ENCODE measurements around the gene DMBX1. TPM values are rescaled to one million over a fixed set of nuclear protein-coding genes. Genes with fewer than 3 reads are reported as not detected.

Gene DMBX1
- total RNA-seq, 1 experiment from 2014 or later = 4.2 TPM

DNA sequence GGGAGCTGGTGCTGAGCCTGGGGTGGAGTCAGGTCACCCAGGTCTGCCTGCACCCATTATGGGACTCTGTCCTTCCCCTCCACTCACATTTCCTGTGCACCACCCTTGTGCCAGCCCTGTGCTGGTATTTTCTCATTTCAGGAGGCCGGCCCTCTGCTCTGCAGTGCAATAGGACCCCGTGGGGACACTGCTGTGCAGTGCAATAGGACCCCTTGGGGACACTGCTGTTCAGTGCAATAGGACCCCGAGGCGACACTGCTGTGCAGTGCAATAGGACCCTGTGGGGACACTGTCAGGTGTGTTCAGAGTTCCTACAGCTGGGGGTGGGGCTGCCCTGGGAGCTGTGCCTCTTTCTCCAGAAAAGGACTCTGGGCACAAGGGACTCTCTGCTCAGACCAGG, 36.2 kb upstream of the DMBX1 start:
- Histone ChIP-seq H3K27me3 (ENCODE audit: control insufficient read depth, insufficient read depth, low read length) (peaks cover 76% of the 10 kb centered on the region), H3K36me3 (replicated peaks; ENCODE audit: control insufficient read depth, insufficient read depth, low read length) (no peaks in the 10 kb centered on the region), H3K4me3 (ENCODE audit: insufficient read depth, low read depth, low read length) (no peak overlapping the region)
- DNase-seq = no peak

DNA sequence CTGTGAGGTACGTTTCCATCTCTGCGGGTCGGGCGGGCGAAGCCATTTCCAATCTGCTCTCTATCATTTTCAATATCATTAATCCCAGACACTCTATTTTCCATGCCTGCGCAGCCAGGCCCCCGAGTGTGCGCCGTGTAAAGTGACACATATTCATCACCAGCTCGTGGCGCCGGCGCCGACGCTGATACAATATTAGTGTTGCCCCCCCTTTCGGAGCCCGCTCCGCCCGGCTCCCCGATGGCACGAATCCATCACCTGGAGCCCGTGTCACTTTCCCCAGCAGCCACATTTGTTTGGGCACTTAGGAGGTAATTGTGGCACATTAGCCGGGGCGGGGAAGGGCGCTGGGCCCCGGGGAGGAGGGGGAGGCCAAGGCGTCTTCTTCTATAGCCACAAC, 33.7 kb upstream of the DMBX1 start:
- no peak for DNase-seq
- Histone ChIP-seq H3K36me3 (replicated peaks; ENCODE audit: control insufficient read depth, insufficient read depth, low read length) (no peaks in the 10 kb centered on the region), H3K27me3 (ENCODE audit: control insufficient read depth, insufficient read depth, low read length) (peaks cover 64% of the 10 kb centered on the region), H3K4me3 (ENCODE audit: insufficient read depth, low read depth, low read length) (no peak overlapping the region)

DNA sequence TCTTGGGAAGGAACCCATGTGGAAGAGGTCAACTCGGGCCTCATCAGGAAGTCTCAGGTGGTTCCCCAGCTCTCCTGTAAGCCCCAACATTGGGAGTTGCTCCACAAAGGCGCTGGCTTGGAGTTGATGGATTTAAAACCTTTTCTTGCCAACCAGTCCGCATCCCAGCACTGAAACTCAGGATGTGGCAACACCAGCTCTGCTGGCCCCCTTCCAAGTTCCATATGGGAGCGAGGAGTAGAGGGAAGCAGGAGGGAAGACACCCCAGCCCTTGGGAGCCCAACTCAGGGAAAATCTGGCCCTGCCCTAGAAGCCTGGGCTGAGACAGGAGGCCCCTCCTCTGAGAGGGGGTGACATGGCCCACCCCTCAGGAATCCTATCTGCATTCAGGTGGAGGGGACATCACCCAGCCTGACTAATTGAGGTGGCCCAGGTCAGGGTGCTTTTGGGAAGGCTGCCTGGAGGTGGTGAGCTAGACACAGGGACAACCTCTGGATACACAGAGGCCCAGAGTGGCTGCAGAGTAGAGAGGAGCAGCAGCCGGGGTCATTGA, 33.1 kb upstream of the DMBX1 start:
- Histone ChIP-seq H3K27me3 (ENCODE audit: control insufficient read depth, insufficient read depth, low read length) (peaks cover 59% of the 10 kb centered on the region), H3K36me3 (replicated peaks; ENCODE audit: control insufficient read depth, insufficient read depth, low read length) (no peaks in the 10 kb centered on the region), H3K4me3 (ENCODE audit: insufficient read depth, low read depth, low read length) (no peak overlapping the region)
- no peak for DNase-seq

DNA sequence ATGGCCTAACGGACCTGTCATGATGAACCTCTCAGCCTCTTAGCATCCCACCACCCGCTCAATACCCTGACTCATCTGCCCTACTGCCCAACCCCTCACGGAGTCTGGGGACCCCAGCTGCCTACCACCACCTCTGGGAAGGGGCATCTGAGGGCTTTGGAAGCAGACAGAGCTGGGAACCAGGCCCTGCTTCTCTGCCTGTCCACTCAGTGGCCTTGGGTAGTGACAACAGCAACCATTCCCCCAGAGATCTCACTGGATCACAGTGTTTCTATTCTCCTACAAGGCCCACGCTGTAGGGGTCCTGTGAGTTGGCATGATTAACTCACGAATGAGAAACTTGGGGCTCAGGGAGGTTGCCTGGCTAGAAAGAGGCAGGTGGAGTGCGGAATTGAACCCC, 32.5 kb upstream of the DMBX1 start:
- DNase-seq = no peak
- peaks cover 52% of the 10 kb centered on the region for H3K27me3 ChIP-seq (ENCODE audit: control insufficient read depth, insufficient read depth, low read length)
- no peak overlapping the region for H3K4me3 ChIP-seq (ENCODE audit: insufficient read depth, low read depth, low read length)
- H3K36me3 ChIP-seq (replicated peaks; ENCODE audit: control insufficient read depth, insufficient read depth, low read length) = no peaks in the 10 kb centered on the region

DNA sequence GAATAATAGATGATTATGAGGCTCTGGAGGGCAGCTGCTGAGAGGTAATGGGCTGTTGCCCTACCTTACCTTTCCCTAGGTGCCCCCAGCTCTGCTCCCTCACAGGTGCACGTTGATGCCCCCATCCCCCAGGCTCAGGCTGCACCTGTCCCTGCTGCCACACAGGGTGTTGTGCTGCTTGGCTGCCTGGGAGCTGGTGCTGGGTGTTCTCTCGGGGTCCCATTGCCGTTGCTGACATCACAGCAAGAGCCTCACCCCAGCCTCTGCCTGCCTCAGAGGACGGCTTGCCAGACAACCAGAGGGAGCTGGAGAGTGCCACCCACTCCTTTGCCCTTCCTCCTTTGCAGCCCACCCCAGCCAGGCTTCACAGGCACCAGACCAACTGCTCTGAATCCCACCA, 31.4 kb upstream of the DMBX1 start:
- H3K27me3 ChIP-seq (ENCODE audit: control insufficient read depth, insufficient read depth, low read length) = peaks cover 44% of the 10 kb centered on the region
- DNase-seq = no peak
- H3K36me3 ChIP-seq (replicated peaks; ENCODE audit: control insufficient read depth, insufficient read depth, low read length) = no peaks in the 10 kb centered on the region
- no peak overlapping the region for H3K4me3 ChIP-seq (ENCODE audit: insufficient read depth, low read depth, low read length)

DNA sequence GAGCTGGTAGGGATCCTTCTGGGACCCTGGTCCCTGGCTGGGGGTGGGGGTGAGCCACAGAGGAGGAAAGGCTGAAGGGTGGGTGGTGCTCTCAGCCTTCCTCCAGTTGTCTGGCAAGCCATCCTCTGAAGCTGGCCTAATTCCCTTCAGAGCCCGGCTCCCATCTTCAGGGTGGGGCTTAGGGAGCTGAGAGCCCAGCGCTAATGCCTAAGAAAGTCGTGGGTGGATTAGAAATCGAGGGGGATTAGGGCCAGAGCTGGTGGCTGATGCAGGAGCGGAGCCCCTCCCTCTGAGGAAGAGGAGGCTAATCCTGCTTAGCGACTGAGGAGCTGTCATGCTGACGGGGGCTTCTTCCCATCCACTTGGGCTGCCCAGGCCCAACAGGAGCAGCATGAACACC, 30.8 kb upstream of the DMBX1 start:
- H3K36me3 ChIP-seq (replicated peaks; ENCODE audit: control insufficient read depth, insufficient read depth, low read length) = no peaks in the 10 kb centered on the region
- no peak for DNase-seq
- no peak overlapping the region for H3K4me3 ChIP-seq (ENCODE audit: insufficient read depth, low read depth, low read length)
- peaks cover 38% of the 10 kb centered on the region for H3K27me3 ChIP-seq (ENCODE audit: control insufficient read depth, insufficient read depth, low read length)

DNA sequence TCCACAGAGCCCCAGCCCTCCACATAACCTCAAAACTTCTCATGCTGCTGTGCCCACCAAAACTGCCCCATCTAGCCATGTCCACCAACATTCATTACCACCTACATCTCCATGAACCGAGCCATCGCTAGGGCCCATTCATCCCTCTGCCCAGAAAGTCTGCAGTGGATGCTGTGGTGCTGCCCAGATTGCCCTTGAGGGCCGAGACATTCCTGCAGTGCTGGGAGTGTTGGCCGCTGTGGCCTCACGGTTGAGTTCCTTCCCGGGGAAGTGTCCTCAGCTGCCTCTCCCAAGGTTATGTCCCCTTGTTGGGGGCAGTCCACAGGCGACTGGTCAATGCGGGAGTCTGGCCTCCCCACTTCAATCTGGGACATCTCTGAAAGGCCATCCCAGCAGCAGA, 30.3 kb upstream of the DMBX1 start:
- no peak for DNase-seq
- no peaks in the 10 kb centered on the region for H3K36me3 ChIP-seq (replicated peaks; ENCODE audit: control insufficient read depth, insufficient read depth, low read length)
- H3K27me3 ChIP-seq (ENCODE audit: control insufficient read depth, insufficient read depth, low read length) = peaks cover 37% of the 10 kb centered on the region
- no peak overlapping the region for H3K4me3 ChIP-seq (ENCODE audit: insufficient read depth, low read depth, low read length)

DNA sequence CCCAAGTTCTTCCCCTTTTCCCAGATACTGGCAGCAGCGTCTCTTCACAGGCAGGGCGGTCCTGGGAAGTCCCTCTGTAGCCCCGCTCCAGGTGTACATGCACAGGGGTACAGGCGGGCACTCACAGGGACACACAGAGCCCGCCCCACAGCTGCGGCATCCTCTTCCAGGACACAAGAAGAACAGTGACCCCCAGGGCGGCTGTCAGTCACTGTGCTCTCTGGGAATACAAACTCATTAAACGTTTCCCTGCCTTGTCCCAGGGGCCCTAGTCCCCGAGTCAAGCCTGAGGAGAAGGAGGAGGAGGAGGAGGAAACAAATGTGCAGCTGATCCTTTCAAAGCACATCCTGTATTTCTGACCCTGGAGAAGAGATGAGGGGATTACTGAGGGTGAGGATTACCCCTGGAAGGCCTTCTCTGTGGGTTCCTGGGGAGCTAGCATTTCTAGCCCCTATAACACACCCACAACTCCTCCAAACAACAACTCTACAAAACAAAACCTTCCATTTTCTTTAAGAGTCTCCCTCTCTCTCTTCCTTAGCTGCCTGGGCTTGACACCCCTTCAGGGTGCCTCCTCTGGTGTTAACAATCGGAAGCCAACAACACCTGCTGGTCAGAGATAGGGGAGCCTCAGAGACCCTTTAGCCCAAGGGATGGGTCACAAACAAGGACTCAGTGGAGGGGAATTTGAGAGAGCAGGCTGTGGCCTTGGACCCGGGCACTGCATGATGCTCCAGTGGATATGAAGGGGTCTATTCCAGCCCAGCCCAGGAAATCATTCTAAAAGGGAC, 28.4 kb upstream of the DMBX1 start:
- H3K27me3 ChIP-seq (ENCODE audit: control insufficient read depth, insufficient read depth, low read length) = peaks cover 42% of the 10 kb centered on the region
- no peak overlapping the region for H3K4me3 ChIP-seq (ENCODE audit: insufficient read depth, low read depth, low read length)
- DNase-seq = no peak
- H3K36me3 ChIP-seq (replicated peaks; ENCODE audit: control insufficient read depth, insufficient read depth, low read length) = no peaks in the 10 kb centered on the region

DNA sequence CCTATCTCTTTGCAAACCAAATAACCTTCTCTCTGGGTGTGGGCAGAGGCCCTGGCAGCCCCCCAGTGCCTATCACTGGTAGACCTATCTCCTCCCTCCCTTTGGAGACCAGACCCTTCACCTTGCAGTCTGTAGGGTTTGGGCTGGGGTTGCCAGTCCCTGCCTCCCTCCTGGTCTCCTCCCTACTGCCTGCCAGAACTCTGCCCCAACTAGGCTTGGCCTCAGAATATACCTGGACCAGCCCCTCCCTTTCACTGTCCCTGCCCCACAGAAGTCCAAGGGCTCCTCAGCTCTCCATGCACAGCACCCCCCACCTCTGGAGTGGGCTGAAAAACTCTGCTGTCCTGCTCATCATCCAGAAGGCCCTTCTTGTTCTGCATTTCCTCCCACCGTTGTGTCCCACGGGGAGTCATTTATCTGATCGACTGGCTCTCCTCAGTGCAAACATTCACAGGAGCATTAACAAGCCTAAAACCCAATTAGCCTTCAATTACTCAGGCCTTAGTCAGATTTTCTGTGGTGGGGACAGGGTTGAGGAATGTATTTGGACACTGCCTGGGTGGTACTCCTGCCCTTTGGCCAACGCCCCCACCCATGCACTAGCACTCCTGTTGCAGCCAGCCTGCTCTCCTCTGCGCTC, 27.7 kb upstream of the DMBX1 start:
- peaks cover 45% of the 10 kb centered on the region for H3K27me3 ChIP-seq (ENCODE audit: control insufficient read depth, insufficient read depth, low read length)
- H3K4me3 ChIP-seq (ENCODE audit: insufficient read depth, low read depth, low read length) = no peak overlapping the region
- H3K36me3 ChIP-seq (replicated peaks; ENCODE audit: control insufficient read depth, insufficient read depth, low read length) = no peaks in the 10 kb centered on the region
- no peak for DNase-seq

DNA sequence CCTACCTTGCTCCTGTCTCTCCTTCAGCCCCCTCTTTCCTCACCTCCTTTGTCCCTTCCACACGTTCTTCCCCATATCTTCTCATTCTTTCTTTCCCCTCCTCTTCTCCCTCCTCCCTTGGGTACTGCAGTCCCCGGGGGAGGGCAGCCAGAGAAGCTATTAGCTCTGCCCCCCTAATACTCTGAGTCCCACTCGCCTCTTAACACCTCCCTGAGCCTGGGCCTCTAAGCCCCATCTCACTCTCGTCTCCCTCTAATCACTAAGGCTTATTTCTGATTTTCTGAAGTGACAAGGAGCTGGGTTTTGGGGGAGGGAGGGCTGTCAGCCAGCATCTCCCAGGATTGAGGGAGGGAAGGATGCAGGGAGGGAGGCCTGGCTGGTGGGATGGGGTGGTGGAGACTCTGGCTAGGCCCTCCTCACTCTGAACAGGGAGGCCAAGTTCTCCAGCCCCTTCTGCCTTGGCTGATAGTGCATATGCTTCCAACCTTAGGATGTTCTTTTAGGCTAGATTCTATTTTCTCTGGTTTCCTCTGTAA, 25.6 kb upstream of the DMBX1 start:
- peaks cover 51% of the 10 kb centered on the region for H3K27me3 ChIP-seq (ENCODE audit: control insufficient read depth, insufficient read depth, low read length)
- no peak overlapping the region for H3K4me3 ChIP-seq (ENCODE audit: insufficient read depth, low read depth, low read length)

DNA sequence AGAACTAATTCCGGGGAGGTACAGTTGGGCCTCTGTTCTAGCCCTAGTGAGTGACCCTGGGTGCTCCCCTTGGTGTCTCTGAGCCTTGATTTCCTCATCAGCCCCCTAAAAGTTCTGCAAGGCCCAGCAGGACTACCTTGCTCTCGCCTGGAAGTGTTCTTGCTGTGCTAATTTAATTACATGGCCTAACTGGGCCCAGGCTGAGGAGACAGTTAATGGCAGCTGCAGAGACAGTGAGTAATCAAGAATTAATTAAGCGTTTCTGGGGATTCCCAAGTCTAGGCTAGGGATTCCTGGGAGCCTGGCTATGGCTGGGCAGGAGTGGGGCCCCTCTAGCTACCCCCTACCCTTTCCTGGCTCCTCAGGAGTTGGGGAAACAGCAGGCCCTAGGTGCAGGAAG, 24.7 kb upstream of the DMBX1 start:
- H3K36me3 ChIP-seq (replicated peaks; ENCODE audit: control insufficient read depth, insufficient read depth, low read length) = no peaks in the 10 kb centered on the region
- H3K4me3 ChIP-seq (ENCODE audit: insufficient read depth, low read depth, low read length) = no peak overlapping the region
- DNase-seq = no peak
- H3K27me3 ChIP-seq (ENCODE audit: control insufficient read depth, insufficient read depth, low read length) = peaks cover 52% of the 10 kb centered on the region

More for the DNA sequence above, 25.6 kb upstream of the DMBX1 start:
- H3K36me3 ChIP-seq (replicated peaks; ENCODE audit: control insufficient read depth, insufficient read depth, low read length) = no peaks in the 10 kb centered on the region
- DNase-seq = no peak

DNA sequence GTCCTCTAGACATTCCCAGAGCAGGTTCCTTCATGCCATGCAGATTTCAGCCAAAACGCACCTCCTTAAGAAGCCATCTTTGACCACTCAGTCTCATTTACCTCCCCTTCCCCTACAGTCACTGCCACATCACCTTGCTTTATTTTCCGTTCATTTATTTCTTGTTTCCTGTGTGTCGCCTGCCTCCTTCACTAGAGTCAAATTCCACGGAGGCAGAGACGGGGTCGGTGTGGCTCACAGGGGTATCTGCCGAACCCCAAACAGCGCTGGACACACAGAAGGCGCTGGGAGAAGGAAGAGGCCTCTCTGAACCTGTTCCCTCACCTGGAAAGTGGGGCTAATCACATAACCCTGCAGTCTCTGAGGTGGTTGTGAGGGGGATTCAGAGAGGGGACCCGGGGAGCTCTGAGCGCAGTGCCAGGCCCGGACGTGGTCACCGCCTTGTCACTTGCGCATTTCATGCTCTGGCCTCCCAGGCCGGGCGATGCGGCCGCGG, 23.6 kb upstream of the DMBX1 start:
- H3K36me3 ChIP-seq (replicated peaks; ENCODE audit: control insufficient read depth, insufficient read depth, low read length) = no peaks in the 10 kb centered on the region
- peaks cover 55% of the 10 kb centered on the region for H3K27me3 ChIP-seq (ENCODE audit: control insufficient read depth, insufficient read depth, low read length)
- DNase-seq = no peak
- peak overlapping the region; percentile 58 for H3K4me3 ChIP-seq (ENCODE audit: insufficient read depth, low read depth, low read length)

DNA sequence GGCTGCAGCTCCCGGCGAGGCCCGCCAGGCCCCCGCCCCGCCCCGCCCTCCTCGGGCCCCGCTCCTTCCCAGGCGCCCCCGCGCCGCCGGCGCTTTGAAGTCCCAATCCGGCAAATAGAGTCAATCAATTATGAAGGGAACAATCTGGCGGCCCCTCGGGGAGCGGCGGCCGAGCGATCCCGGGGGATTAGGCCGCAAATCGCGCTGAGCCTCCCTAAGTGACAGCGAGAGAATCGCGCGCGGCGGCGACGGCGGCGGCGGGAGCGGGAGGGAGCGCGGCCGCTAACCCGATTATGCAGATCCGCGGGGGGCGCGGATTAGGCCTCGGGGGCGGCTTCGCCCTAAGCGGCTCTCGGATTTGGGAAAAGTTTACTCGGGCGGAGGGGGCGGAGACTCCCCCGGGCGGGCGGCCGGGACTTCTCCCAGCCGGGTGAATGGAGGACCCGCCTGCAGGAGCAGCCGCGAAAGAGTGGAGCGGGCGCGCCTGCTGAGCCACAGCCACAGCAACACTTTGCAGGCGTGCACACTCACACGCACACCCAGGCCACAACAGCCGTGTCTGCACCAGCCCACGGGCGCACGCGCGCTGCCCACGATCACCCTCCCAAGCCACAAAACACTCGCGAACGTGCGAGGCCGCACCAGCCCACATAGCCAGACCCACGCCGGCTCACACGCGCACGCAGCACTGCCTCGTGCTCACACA, 23.0 kb upstream of the DMBX1 start:
- Histone ChIP-seq H3K4me3 (ENCODE audit: insufficient read depth, low read depth, low read length) (peak overlapping the region; percentile 58), H3K36me3 (replicated peaks; ENCODE audit: control insufficient read depth, insufficient read depth, low read length) (no peaks in the 10 kb centered on the region), H3K27me3 (ENCODE audit: control insufficient read depth, insufficient read depth, low read length) (peaks cover 55% of the 10 kb centered on the region)
- DNase-seq = peak; percentile 96

DNA sequence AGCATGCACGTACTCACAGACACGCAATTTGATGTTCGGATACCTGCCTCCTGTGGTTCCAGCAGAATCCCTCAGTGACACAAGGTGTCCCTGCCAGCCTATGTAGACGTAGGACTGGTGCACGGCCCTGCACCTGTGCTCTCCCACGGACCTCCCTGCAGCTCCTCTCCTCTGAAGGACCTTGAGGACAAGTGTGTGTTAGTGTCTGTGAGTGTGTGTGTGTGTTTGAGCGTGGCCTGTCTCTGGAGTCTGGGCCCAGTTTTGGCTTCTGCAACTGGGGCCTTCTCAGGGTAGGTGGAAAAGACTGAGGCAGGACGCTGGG, 22.5 kb upstream of the DMBX1 start:
- Histone ChIP-seq H3K36me3 (replicated peaks; ENCODE audit: control insufficient read depth, insufficient read depth, low read length) (no peaks in the 10 kb centered on the region), H3K4me3 (ENCODE audit: insufficient read depth, low read depth, low read length) (peak overlapping the region; percentile 58), H3K27me3 (ENCODE audit: control insufficient read depth, insufficient read depth, low read length) (peaks cover 55% of the 10 kb centered on the region)
- no peak for DNase-seq
